Measurements from ENCODE around the gene GGT7.
"Not testable (repeated sequence)": the region's sequence is repeated elsewhere in the genome, so short reads cannot be mapped to it uniquely, and the experiment has no call there.

The GGT7 gene, protein sequence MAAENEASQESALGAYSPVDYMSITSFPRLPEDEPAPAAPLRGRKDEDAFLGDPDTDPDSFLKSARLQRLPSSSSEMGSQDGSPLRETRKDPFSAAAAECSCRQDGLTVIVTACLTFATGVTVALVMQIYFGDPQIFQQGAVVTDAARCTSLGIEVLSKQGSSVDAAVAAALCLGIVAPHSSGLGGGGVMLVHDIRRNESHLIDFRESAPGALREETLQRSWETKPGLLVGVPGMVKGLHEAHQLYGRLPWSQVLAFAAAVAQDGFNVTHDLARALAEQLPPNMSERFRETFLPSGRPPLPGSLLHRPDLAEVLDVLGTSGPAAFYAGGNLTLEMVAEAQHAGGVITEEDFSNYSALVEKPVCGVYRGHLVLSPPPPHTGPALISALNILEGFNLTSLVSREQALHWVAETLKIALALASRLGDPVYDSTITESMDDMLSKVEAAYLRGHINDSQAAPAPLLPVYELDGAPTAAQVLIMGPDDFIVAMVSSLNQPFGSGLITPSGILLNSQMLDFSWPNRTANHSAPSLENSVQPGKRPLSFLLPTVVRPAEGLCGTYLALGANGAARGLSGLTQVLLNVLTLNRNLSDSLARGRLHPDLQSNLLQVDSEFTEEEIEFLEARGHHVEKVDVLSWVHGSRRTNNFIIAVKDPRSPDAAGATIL

DNA sequence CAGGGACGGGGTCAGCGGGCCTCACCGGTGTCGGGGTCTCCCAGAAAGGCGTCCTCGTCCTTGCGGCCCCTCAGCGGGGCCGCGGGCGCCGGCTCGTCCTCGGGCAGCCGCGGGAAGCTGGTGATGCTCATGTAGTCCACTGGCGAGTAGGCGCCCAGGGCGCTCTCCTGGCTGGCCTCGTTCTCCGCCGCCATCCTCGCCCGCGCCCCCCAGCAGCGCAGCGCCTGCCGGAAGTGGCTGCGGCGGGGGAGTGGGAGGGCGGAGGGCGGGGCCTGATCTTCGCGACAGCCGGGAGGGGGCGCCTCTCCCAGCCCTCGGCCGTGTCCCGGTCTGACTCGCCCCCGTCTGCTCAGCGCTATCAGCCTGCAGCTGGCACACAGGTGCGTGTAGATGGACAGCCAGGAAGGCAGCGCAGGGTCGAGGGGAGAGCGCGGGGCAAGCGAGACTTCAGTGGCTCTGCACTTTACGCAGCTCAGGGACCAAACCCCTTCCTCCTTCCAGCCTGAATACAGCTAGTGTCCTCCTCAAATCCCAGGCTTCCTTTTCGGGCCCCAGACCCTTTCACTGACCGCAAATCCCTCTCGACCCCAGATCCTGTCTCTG is at the start of gene GGT7:
GGT7 (minus strand) TSS at position 235 of the 603 bp plus-strand sequence; CDS start at position 194, 41 bp downstream.
- peak; percentile 66 to 80 for DNase-seq (ENCODE audit: extremely low read depth in 1 of 2, low read depth in 1 of 2)

DNA sequence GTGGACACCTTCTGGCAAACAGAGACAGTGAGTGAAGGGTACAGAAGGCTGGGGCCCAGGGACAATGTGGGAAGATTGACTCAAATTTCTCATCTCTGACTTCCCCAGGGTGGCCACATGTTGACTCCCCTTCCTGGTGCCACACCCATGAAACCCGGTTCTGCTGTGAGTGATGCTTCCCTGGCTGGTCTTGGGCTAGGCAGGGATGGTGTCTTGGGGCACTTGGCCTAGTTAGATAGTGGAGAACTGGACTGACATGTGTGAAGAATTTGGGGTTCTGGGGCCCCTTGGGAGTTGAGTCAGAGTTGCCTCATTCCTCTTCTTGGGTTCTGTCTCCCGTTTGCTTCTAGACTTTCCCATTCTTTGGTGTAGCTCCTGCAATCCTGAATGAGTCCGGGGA is 48.8 kb upstream of the GGT7 start:
- DNase-seq (ENCODE audit: extremely low read depth in 1 of 2, low read depth in 1 of 2): no peak

DNA sequence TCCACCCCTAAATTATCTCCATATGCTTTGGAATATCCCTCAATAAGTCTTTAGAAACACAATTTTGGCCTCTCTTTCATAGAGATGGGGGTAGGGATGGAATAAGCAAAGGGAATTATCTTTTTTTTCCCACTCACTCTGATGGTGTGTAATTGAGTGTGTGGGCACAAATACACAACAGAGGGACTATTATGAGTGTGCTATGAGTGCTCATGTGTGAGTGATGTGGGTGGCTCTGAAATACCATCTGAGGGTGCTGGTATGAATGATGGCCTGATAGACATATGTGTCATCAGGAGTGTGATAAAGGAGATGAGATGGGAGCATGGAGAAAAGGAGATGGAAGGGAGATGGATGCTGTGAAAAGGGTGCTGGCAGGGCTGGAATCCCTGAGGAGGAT is 47.4 kb upstream of the GGT7 start:
- no peak for DNase-seq (ENCODE audit: extremely low read depth in 1 of 2, low read depth in 1 of 2)

DNA sequence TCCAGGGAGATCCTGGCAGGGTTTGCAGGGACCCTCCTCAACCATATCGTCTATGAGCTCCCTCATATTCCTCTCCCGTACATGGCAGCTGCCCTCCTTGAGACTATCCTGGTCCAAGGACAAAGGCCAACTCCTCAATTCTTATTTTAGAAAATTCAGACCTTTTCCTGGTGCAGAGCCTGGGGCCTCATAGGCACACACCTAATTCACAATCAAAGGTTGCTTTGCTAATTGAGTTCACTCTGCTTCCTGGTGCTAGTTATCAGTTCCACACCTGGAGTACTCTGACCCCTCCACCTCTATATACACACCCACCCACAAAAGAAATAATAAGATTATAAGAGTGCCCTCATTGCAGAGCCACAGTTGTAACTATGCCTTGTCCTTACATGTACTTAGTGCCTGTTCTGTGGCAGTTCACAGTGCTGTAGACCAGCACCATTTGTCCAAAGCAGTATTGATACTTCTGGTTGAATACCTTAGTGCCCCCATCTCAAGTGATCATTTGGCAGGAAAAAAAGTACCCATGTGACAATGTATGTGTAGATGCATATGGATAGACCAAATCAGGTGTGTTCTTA is 44.2 kb upstream of the GGT7 start:
- no peak for DNase-seq (ENCODE audit: extremely low read depth in 1 of 2, low read depth in 1 of 2)

DNA sequence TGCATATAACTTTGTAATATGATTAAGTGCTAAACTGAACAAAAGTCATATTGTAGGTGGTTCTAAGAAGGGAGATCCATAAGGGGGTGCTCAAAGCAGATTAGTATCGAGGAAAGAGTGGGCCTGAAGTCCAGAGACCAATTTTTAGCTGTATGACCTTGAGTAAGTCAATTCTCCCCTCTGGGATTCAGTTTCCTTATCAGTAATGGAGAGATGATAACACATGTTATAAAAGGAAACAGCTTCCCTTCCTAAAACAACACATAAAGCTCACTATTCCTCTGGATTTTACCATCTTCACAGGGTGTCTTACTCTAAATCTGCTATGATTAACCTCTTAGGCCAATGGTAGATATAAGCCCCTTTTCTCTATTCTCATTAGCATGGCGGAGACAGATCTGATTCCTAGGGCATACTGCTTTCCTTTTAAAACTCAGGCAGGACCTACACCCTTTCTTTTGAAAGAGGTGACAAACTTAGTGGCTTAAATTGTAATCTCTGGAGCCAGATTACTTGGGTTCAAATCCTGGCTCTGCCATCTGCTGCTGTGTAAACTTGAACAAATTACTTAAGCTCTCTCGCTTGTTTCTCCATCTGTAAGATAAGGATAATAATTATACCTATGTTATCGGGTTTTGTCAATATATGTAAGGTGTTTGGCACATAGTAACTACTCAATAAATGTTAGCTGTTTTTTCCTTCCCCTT is 43.2 kb upstream of the GGT7 start:
- no peak for DNase-seq (ENCODE audit: extremely low read depth in 1 of 2, low read depth in 1 of 2)

DNA sequence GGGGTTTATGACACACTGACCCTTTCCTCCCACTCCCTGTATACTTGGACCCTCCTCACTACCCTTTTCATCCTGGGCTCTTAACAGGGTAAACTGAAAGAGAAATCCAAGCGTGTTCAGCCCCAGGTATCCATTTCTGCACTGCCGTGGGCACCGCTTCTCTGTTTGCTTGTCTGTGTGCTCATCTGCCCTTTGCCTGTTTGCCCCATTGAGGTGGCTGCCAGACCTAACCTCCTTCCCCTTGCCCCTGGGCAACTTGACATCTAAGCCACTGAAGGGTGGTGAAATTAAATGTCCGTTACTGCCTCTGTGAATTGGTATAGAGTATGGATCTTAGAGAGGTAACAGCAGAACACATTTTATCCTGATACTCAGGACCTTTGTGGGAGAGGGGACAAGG is 42.5 kb upstream of the GGT7 start:
- DNase-seq (ENCODE audit: extremely low read depth in 1 of 2, low read depth in 1 of 2): no peak

DNA sequence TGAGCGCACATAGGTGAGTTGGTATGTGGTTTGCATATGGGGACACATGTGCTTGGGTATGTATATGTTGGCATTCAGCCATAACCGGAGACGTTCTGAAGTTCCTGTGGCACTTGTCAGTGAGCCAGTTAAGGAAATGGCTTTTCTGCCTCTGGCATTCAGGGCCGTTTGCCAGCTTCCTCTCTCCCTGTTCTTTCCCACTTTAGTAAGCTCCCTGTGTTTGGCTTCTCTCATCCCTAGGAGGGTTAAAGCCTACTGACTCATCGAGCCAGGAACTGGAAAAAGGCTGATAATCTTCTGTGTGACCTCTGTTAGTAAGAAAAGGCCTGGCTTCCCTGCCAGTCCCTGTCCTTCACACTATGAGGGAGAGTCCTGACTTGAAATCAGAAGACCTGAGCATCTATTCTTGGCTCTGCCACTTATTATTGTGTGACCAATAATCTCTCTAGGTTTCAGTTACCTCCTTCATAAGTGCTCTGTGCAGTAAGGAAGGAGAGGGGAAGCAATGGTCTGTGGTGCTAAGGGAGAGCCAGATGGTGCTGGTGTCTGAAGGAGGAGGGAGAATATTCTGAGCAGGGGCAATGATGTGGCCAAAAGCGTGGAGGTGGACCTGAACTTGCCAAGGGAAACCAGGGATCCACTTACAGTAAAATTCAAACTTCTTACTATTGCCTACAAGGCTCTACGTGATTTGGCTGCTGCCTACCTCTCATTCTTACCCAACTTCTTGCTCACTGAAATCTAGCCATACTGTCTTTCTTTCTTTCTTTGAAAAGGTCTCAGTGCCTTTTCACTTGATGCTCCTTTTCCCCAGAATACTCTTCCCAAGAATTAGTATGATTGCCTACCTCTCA is 35.2 kb upstream of the GGT7 start:
- no peak for DNase-seq (ENCODE audit: extremely low read depth in 1 of 2, low read depth in 1 of 2)

DNA sequence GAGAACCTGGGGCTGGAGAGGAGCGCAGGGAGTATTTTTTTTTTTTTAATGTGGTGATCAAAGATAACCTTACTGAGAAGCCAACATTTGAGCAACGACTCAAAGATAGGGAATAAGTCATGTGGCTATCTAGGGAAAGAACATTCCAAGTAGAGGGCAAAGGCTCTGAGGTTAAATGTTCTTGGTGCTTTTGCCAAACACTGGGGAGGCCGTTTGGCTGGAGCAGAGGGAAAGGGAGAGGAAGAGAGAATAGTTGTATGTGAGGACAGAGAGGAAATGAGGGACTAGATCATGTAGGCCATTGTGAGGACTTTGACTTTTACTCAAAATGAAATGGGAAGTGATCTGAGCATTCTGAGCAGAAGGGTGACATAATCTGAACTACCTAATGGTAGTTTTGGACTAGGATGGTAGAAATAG is 31.6 kb upstream of the GGT7 start:
- DNase-seq (ENCODE audit: extremely low read depth in 1 of 2, low read depth in 1 of 2): no peak

DNA sequence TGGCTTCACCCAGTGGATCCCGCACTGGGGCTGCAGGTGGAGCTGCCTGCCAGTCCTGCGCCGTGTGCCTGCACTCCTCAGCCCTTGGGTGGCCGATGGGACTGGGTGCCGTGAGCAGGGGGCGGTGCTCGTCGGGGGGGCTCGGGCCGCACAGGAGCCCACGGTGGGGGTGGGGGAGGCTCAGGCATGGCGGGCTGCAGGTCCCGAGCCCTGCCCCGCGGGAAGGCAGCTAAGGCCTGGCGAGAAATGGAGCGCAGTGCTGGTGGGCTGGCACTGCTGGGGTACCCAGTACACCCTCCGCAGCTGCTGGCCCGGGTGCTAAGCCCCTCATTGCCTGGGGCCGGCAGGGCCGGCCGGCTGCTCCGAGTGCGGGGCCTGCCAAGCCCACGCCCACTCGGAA is 26.1 kb upstream of the GGT7 start:
- DNase-seq (ENCODE audit: extremely low read depth in 1 of 2, low read depth in 1 of 2): not testable (repeated sequence)

DNA sequence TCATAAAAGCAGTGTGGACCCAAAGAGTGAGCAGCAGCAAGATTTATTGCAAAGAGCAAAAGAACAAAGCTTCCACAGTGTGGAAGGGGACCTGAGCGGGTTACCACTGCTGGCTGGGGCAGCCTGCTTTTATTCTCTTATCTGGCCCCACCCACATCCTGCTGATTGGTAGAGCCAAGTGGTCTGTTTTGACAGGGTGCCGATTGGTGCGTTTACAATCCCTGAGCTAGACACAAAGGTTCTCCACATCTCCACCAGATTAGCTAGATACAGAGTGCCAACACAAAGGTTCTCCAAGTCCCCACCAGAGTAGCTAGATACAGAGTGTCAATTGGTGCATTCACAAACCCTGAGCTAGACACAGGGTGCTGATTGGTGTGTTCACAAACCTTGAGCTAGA is 25.5 kb upstream of the GGT7 start:
- not testable (repeated sequence) for DNase-seq (ENCODE audit: extremely low read depth in 1 of 2, low read depth in 1 of 2)

DNA sequence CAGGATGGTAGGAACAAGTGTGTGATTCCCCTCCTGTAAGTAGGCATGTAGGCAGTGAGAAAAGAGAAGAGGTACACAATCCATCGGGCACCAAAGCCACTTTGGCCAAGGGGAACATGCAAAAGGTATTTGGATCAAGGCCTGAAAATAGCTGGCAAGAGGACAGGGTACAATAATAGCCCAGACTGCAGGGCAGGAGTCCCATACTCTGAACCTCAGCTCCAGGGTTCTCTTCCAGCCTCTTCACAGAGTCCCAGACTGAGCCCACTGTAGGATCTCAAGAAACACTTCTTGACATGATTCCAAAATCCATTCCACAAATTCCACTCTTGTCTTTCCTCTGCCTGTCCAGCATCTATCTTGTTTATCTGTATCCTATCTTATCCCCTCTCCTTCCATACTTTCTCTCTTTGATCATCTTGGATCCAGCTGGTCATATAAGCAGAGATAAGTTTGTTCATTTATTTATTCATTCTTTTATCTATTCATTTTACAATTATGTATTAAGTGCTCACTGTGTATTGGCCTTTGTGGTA is 23.5 kb upstream of the GGT7 start:
- DNase-seq (ENCODE audit: extremely low read depth in 1 of 2, low read depth in 1 of 2): no peak

DNA sequence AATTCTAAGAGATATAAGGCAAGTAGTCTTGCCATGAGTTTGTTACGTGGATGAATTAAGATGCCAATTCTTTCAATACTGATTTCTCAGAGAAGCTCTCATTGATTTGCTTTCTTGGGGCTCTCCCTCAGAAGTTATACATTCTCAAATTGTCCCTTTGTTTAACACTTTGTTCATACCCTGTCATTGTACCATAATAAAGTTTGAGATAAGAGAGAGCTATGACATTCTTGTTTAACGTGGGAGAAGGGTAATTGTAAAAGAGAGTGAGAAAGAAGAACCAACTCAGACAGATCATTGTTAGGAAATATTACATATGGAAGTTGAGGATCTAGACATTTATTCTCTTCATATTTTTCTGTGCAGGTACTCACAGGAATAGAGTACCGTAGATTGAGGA is 22.8 kb upstream of the GGT7 start:
- no peak for DNase-seq (ENCODE audit: extremely low read depth in 1 of 2, low read depth in 1 of 2)

DNA sequence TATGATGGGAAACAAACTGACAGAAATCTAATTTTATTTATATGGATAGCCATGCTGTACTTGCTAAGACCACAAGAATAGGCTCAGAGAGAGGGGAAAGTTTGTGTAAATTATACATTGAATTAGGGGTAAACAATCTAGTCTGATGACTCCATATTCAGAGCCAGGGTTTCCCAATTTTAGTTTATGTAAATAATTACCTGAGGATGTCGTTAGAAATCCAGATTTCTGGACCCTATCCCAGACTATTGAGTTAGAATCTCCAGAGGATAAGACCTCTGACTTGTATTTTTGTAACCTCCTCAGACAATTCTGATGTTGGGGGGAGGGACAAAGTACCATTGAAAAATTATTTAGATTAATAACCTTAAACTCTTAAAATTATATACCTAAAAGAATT is 22.1 kb upstream of the GGT7 start:
- no peak for DNase-seq (ENCODE audit: extremely low read depth in 1 of 2, low read depth in 1 of 2)

DNA sequence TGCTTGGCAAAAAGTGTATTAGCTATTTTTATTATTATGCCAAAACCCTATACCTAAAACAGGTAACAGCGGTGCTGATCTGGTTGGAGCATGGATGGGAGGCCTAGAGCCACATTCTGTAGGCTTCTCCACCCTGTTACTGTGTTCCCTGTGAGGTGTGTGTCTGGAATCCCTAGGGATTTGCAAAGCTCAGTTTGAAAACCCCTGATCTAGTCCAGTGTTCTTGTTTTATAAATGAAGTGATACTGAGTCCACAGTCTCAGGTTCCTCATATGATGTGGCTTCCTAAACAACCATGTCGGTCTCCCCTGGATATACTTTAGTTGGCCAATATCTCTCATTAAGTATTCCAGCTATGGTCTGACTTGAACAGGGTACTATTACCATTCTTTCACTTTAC is 20.0 kb upstream of the GGT7 start:
- DNase-seq (ENCODE audit: extremely low read depth in 1 of 2, low read depth in 1 of 2): no peak

DNA sequence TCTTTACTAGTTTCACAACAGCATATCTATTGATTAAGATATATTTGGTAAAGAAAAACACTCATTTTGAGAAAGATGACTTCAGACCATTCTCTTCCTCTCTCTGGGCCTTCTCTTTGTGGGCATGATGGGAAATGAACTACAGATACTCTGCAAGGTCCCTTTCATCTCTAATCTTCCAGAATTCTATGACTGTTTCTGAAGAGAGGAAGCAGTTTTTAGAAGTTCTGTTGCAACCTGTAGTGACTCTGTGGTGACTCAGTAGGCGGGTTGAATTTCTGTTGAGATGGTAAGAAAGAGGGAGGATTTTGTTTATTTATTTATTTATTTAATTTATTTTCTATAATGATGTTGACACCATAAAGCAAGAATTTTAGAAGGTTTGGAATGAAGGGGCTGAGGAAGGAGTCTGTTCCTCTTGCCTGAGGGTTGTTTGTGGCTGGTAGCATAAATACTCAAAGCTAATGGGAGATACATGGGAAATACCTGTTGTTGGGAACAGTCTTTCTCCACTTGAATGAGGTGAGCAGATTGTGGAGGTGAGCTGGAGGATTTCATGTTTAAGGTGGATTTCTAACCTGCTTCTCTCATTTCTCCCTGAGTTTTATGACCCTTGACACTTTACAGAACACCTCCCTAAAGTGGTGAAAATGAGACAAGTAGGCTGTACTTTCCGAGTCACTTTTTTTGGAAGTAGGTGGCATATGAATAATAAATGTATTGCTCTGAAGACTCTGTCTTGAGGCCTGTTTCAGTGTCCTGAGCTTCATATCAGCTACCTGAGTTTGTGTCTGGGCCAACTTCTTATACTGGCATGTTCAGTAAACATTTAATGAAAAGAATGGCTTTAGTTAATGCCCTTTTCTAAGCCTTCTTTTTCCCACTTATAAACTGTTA is 18.8 kb upstream of the GGT7 start:
- no peak for DNase-seq (ENCODE audit: extremely low read depth in 1 of 2, low read depth in 1 of 2)

DNA sequence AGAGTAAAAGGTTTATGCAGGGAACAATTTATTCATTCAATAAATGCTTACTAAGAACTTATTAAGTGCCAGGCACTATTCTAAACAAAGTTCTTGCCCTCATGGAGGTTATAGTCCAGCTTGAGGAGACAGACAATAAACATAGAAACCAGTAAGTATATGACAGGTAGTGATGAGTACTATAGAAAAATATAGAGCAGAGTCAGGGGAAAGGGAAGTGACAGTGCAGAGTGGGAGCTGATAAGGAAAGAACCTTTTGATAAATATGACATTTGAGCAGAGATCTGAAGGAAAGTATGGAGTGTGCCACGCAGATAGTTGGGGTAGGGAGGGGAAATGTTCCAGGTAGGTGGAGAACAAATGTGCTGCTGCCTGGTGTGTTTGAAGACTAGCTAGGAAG is 15.8 kb upstream of the GGT7 start:
- DNase-seq (ENCODE audit: extremely low read depth in 1 of 2, low read depth in 1 of 2): no peak

DNA sequence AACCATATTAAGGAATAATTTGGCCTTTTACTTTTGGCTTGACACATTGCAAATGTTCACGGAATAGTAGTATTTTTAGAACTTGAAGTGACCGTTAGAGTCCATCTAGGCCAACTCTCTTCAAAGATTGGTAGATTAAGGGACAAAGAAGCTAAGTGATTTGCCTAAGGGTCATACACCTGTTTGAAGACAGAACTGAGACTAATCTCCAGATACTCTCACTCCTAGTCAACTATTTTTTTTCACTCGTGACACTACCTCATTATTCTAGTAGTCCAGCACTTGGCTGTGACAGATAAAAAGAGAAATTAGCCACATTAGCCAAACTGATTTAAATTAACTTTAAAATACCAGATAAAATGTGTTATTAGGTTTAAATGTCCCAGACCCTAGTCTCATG is 14.4 kb upstream of the GGT7 start:
- no peak for DNase-seq (ENCODE audit: extremely low read depth in 1 of 2, low read depth in 1 of 2)

DNA sequence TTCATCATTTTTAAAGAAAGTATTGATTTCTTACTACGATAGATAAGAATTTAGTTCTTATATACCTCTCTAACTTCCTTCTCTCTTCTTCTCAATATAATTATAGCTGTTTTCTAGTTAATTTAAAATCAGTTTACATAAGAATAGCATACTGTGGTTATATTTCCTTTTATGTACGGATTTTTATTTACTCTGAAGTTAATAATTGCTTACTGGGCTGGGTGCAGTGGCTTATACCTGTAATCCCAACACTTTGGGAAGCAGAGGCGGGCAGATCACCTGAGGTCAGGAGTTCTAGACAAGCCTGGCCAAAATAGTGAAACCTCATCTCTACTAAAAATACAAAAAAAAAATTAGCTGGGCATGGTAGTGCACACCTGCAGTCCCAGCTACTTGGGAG is 13.5 kb upstream of the GGT7 start:
- no peak for DNase-seq (ENCODE audit: extremely low read depth in 1 of 2, low read depth in 1 of 2)

DNA sequence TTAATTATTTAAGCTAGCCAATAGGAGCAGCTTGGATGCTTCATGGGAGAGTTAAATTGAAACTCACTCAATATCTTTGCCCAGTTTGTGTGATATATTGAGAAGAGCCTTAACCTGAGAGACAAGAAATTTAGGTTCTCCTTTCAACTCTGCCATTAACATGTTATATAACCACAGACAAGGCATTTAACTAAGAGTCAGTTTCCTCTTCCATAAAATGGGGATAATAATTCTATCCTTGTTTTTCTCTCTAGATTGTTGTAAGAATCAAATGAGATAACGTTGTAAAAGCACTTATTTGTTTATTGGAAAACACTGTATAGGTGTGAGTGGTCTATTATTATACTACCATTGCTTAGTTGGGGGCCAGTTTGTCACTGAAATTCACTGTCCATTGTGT is 11.6 kb upstream of the GGT7 start:
- DNase-seq (ENCODE audit: extremely low read depth in 1 of 2, low read depth in 1 of 2): no peak

Data from activated CD8-positive, alpha-beta memory T cell treated with anti-CD3 and anti-CD28 coated beads for 1 hour (primary cell).